ENCODE data around the gene RNF25. TPM values are rescaled to one million over a fixed set of nuclear protein-coding genes. Genes with fewer than 3 reads are reported as not detected.

The RNF25 gene
- total RNA-seq, 1 donor from 2014 or later, result 21.5 TPM

GRCh38 chr2:218642121-218642656 lies 29.6 kb downstream of the RNF25 start:
- no peak for DNase-seq
- intact Hi-C loops (cut with DNase I), result no loop called here
- H3K36me3 ChIP-seq, result peaks cover 96% of the 10 kb centered on the region

GRCh38 chr2:218638372-218638771 lies 33.4 kb downstream of the RNF25 start:
- ATAC-seq (no peak), DNase-seq (no peak)
- no peak overlapping the region for H3K4me3 ChIP-seq
- H3K27ac ChIP-seq, result no peak overlapping the region
- intact Hi-C loops (cut with DNase I), result no loop called here
- no peaks in the 10 kb centered on the region for H3K4me1 ChIP-seq
- TF ChIP-seq, protein P1, sequence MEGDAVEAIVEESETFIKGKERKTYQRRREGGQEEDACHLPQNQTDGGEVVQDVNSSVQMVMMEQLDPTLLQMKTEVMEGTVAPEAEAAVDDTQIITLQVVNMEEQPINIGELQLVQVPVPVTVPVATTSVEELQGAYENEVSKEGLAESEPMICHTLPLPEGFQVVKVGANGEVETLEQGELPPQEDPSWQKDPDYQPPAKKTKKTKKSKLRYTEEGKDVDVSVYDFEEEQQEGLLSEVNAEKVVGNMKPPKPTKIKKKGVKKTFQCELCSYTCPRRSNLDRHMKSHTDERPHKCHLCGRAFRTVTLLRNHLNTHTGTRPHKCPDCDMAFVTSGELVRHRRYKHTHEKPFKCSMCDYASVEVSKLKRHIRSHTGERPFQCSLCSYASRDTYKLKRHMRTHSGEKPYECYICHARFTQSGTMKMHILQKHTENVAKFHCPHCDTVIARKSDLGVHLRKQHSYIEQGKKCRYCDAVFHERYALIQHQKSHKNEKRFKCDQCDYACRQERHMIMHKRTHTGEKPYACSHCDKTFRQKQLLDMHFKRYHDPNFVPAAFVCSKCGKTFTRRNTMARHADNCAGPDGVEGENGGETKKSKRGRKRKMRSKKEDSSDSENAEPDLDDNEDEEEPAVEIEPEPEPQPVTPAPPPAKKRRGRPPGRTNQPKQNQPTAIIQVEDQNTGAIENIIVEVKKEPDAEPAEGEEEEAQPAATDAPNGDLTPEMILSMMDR (IDR thresholded peaks at IDR 0.05), result no peak
- peaks cover 95% of the 10 kb centered on the region for H3K36me3 ChIP-seq
- no peaks in the 10 kb centered on the region for H3K27me3 ChIP-seq (ENCODE audit: low read depth)
- H3K9me3 ChIP-seq, result no peaks in the 10 kb centered on the region

More at GRCh38 chr2:218642121-218642656, 29.6 kb downstream of the RNF25 start:
- TF ChIP-seq, protein P1 (IDR thresholded peaks at IDR 0.05), result no peak
- ATAC-seq, result peak in 1 of 2 donors; percentile 17
- Histone ChIP-seq H3K27me3 (ENCODE audit: low read depth) (no peaks in the 10 kb centered on the region), H3K4me3 (no peak overlapping the region), H3K27ac (no peak overlapping the region), H3K4me1 (no peaks in the 10 kb centered on the region), H3K9me3 (no peaks in the 10 kb centered on the region)

GRCh38 chr2:218635719-218636118 lies 36.1 kb downstream of the RNF25 start:
- TF ChIP-seq, protein P1 (IDR thresholded peaks at IDR 0.05), result no peak
- peaks cover 72% of the 10 kb centered on the region for H3K36me3 ChIP-seq
- intact Hi-C loops (cut with DNase I), result no loop called here
- H3K27ac ChIP-seq, result no peak overlapping the region
- no peak overlapping the region for H3K4me3 ChIP-seq
- ATAC-seq, result no peak
- no peaks in the 10 kb centered on the region for H3K4me1 ChIP-seq
- no peaks in the 10 kb centered on the region for H3K27me3 ChIP-seq (ENCODE audit: low read depth)
- no peaks in the 10 kb centered on the region for H3K9me3 ChIP-seq
- DNase-seq, result no peak

DNA sequence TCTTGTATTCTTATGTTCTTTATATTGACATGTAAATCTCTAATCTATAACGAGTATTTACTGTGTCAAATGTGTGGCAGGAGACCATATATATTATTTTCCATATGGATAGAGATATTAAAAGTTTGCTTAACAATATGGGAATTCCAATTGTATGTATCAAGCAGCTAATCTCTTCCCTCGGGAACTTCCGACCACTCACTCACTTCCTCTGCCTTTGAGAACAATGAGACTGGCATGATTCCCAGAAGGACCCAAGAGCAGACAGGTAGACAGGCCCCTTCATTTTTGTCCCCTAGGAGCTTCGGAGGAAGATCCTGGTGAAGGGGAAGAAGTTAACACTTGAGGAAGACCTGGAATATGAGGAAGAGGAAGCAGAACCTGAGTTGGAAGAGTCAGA lies 40.0 kb downstream of the RNF25 start:
- no peak for DNase-seq
- Histone ChIP-seq H3K27me3 (ENCODE audit: low read depth) (no peaks in the 10 kb centered on the region), H3K4me3 (no peak overlapping the region), H3K9me3 (no peaks in the 10 kb centered on the region), H3K27ac (no peak overlapping the region), H3K36me3 (peaks cover 33% of the 10 kb centered on the region), H3K4me1 (no peaks in the 10 kb centered on the region)
- no peak for ATAC-seq
- TF ChIP-seq, protein P1 (IDR thresholded peaks at IDR 0.05), result no peak
- intact Hi-C loops (cut with DNase I), result no loop called here

DNA sequence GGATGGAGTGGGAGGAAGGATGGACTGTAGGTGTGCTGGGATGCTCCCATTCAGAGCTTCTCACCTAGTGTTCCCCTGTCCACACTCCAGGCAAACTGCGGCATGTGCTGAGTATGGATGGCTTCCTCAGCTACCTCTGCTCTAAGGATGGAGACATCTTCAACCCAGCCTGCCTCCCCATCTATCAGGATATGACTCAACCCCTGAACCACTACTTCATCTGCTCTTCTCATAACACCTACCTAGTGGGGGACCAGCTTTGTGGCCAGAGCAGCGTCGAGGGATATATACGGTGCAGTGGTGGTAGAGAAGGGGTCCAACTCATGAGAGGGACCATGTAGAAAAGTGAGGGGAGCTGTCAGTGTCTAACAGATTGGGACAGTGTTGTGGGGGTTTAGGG lies 43.9 kb downstream of the RNF25 start:
- TF ChIP-seq, protein P1 (IDR thresholded peaks at IDR 0.05), result no peak
- intact Hi-C loops (cut with DNase I), result no loop called here
- H3K27me3 ChIP-seq (ENCODE audit: low read depth), result no peaks in the 10 kb centered on the region
- no peak overlapping the region for H3K27ac ChIP-seq
- H3K9me3 ChIP-seq, result no peaks in the 10 kb centered on the region
- ATAC-seq, result no peak
- no peaks in the 10 kb centered on the region for H3K36me3 ChIP-seq
- no peak for DNase-seq
- no peak overlapping the region for H3K4me3 ChIP-seq
- peaks cover 4% of the 10 kb centered on the region for H3K4me1 ChIP-seq

Measured in lower lobe of right lung (tissue), 2 donors.